ENCODE measurements around the gene FBP2.
"Not testable (repeated sequence)": the region's sequence is repeated elsewhere in the genome, so short reads cannot be mapped to it uniquely, and the experiment has no call there.

DNA sequence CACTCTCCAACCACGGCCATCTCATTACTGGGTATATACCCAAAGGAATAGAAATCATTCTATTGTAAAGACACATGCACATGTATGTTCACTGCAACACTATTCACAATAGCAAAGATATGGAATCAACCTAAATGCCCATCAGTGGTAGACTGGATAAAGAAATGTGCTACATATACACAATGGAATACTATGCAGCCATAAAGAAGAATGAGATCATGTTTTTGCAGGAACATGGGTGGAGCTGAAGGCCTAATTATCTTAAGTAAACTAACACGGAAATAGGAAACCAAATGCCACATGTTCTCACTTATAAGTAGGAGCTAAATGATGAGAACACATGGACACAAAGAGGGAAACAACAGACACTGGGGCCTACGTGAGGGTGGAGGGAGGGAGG is 29.3 kb downstream of the FBP2 start:
- TF ChIP-seq, protein P1, sequence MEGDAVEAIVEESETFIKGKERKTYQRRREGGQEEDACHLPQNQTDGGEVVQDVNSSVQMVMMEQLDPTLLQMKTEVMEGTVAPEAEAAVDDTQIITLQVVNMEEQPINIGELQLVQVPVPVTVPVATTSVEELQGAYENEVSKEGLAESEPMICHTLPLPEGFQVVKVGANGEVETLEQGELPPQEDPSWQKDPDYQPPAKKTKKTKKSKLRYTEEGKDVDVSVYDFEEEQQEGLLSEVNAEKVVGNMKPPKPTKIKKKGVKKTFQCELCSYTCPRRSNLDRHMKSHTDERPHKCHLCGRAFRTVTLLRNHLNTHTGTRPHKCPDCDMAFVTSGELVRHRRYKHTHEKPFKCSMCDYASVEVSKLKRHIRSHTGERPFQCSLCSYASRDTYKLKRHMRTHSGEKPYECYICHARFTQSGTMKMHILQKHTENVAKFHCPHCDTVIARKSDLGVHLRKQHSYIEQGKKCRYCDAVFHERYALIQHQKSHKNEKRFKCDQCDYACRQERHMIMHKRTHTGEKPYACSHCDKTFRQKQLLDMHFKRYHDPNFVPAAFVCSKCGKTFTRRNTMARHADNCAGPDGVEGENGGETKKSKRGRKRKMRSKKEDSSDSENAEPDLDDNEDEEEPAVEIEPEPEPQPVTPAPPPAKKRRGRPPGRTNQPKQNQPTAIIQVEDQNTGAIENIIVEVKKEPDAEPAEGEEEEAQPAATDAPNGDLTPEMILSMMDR (conservative IDR thresholded peaks at IDR 0.05; ENCODE audit: low read length), result not testable (repeated sequence)
- TF ChIP-seq EZH2phosphoT487 (IDR thresholded peaks at IDR 0.05; ENCODE audit: borderline replicate concordance, low read depth, low read length), result not testable (repeated sequence)
